Muscle of leg (tissue), 11 donors: ENCODE measurements around the gene DGKD. TPM values are rescaled to one million over a fixed set of nuclear protein-coding genes. Genes with fewer than 3 reads are reported as not detected.

Source experiments
- DNase-seq: peaks from one replicate; pipeline ENCODE4 v3.0.0; 2013
- H3K27ac ChIP-seq: one replicate; pipeline ENCODE4 v1.5.1; 2013; ENCODE audit warnings: mild to moderate bottlenecking, low read length, control low read depth
- H3K27me3 ChIP-seq: one replicate; pipeline ENCODE4 v1.6.1; 2013; ENCODE audit warnings: low read length; ENCODE audit not compliant: control insufficient read depth, insufficient read depth
- H3K36me3 ChIP-seq: one replicate; pipeline ENCODE4 v1.6.1; 2013; ENCODE audit warnings: low read length; ENCODE audit not compliant: control insufficient read depth, insufficient read depth
- H3K4me1 ChIP-seq: one replicate; pipeline ENCODE4 v1.6.1; 2013; ENCODE audit warnings: low read length; ENCODE audit not compliant: control insufficient read depth, insufficient read depth
- H3K4me3 ChIP-seq: one replicate; pipeline ENCODE4 v1.5.1; 2013; ENCODE audit warnings: low read length, control low read depth
- H3K9me3 ChIP-seq: replicated peaks from 2 replicates; pipeline ENCODE4 v1.6.1; 2013; ENCODE audit warnings: low read depth, low read length; ENCODE audit not compliant: control insufficient read depth
- WGBS: methylation state at CpG from one replicate; pipeline ENCODE4 v1.1.5; 2013; ENCODE audit warnings: missing lambda C conversion rate; ENCODE audit not compliant: insufficient coverage; 5-methylcytosine and 5-hydroxymethylcytosine counted together
- polyA plus RNA-seq, 8 donors: library from polyadenylated mRNA; unstranded; fragments of 120-200 nt; gene quantifications; one replicate each; pipeline versions ENCODE4 v1.2.1 to v1.2.3, GENCODE V29; 2013; ENCODE audit warnings: inconsistent platforms in 1 of 8, low replicate concordance in 1 of 8; ENCODE audit not compliant: insufficient read length in 8 of 8, insufficient read depth in 1 of 8
- total RNA-seq: library from RNA; stranded (reverse); fragments of 120-200 nt; gene quantifications from one replicate; pipeline ENCODE4 v1.2.4, GENCODE V29; 2013

Gene DGKD
- total and polyA plus RNA-seq, 9 donors = 14.7 to 30.3 (median 22.3) TPM

DNA sequence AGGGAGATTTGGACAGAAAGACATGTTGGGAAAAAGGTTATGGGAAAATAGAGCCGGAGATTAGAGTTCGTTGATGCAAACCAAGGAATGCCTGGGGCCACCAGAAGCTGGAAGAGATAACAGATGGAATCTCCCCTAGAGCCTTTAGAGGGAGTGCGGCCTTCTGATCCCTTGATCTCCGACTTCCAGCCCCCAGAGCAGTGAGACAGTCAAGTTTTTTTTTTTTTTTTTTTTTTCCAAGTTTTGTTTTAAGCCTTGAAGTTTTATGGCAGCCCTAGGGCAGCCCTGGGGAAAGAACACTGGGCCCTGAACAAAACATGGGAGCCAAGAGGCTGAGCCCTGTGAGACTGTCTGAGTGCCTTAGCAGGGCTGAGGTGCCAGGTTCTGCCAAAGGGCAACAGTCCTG, 6.5 kb downstream of the DGKD start:
- 31% methylated on average over 4 of the region's 4 CpGs for WGBS

DNA sequence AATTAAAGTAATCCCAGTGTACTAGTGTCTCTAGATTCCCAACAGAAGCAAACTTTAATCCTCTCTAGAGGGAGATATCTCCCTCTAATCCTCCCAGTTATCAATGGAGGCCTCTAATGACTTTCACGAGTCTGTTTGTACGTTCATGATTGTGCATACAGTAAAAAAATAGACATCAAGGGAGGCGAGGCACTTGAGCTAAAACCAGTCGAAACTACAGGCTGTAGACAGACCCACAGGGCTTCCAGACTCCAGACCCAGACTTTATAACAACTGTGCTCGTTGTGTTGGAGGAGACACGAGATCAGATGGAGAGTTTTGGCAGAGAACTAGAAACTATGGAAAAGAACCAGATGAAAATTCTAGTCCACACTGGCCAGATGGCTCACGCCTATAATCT, 7.0 kb downstream of the DGKD start:
- H3K9me3 ChIP-seq = peaks cover 3% of the 10 kb centered on the region
- WGBS = 42% methylated on average over 3 of the region's 7 CpGs
- DNase-seq = peak; percentile 67
- no peaks in the 10 kb centered on the region for H3K27me3 ChIP-seq
- peaks cover 7% of the 10 kb centered on the region for H3K4me1 ChIP-seq
- H3K36me3 ChIP-seq = peaks cover 6% of the 10 kb centered on the region
- no peak overlapping the region for H3K4me3 ChIP-seq
- H3K27ac ChIP-seq = no peak overlapping the region

More for the DNA sequence above, 6.5 kb downstream of the DGKD start:
- Histone ChIP-seq H3K36me3 (peaks cover 6% of the 10 kb centered on the region), H3K9me3 (peaks cover 3% of the 10 kb centered on the region), H3K4me1 (peaks cover 12% of the 10 kb centered on the region), H3K27me3 (no peaks in the 10 kb centered on the region), H3K27ac (no peak overlapping the region), H3K4me3 (no peak overlapping the region)
- DNase-seq = no peak

DNA sequence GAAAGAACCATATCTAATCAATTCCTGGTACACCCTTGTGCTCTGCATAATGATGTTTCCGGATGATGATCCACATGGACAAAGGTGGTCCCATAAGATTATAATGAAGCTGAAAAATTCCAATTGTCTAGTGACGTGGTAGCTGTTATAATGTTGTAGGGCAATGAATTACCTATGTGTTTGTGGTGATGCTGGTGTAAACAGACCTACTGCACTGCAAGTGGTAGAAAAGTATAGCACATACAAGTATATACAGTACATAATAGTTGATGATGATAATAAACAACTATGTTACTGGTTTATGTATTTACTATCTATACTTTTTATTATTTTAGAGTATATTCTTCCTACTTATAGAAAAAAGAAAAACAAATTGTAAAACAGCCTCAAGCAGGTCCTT, 8.4 kb downstream of the DGKD start:
- no peak for DNase-seq
- WGBS = no CpG with 5 or more reads among the region's 2 CpGs
- no peaks in the 10 kb centered on the region for H3K27me3 ChIP-seq
- H3K27ac ChIP-seq = no peak overlapping the region
- peaks cover 3% of the 10 kb centered on the region for H3K9me3 ChIP-seq
- no peak overlapping the region for H3K4me3 ChIP-seq
- peaks cover 4% of the 10 kb centered on the region for H3K36me3 ChIP-seq
- H3K4me1 ChIP-seq = peaks cover 5% of the 10 kb centered on the region

DNA sequence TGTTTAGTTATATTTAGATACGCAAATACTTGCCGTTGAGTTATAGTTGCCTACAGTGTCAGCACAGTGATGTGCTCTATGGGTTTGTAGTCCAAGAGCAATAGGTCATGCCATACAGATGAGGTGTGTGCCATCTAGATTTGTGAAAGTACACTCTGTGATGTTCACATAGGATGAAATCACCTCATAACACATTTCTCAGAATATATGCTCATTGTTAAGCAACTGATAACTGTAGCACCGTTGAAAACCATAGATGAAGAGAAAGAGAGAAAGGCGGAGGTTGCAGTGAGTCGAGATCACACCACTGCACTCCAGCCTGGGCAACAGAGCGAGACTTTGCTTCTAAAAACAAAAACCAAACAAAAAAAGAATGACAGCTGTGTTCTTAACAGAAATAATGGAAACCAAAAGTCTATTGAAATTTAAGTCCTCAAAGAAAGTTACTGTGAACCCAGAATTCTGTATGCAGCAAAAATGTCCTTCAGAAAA, 9.5 kb downstream of the DGKD start:
- Histone ChIP-seq H3K4me1 (peaks cover 5% of the 10 kb centered on the region), H3K36me3 (peaks cover 4% of the 10 kb centered on the region), H3K27me3 (no peaks in the 10 kb centered on the region), H3K9me3 (peaks cover 3% of the 10 kb centered on the region), H3K4me3 (no peak overlapping the region), H3K27ac (no peak overlapping the region)
- DNase-seq = no peak
- WGBS = no CpG with 5 or more reads among the region's 6 CpGs

DNA sequence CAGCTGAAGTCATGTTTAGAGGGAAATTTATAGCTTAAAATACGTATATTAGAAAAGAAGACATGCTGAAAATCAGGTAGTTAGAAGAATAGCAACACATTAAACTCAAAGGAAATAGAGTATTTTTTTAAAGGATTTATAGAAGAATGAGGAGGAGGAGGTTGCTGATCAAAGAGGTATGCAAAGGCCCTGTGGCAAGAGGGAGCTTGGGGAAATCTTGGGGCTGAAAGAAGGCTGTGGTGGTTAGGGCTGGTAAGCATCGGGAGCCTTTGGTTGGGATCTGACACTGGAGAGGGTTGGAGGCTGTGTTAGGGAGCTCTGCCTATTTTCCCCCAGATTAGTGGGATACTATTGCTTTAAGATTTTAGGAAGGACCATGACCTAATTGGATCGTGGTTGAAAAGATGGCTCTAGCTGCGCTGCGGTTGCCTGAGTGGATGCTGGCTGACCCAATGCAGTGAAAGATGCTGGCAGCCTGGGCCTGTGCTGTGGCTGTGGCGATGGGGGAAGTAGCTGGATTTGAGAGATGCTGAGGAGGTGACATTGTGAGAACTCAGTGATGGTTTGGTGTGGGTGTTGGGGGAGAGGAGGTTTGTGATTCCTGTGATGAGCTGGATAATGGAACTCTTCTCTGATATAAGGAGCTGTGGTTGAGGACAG, 11.7 kb downstream of the DGKD start:
- H3K27me3 ChIP-seq = no peaks in the 10 kb centered on the region
- DNase-seq = no peak
- peaks cover 4% of the 10 kb centered on the region for H3K36me3 ChIP-seq
- no peak overlapping the region for H3K27ac ChIP-seq
- peaks cover 3% of the 10 kb centered on the region for H3K9me3 ChIP-seq
- no peak overlapping the region for H3K4me3 ChIP-seq
- 78% methylated on average over 5 of the region's 6 CpGs for WGBS
- H3K4me1 ChIP-seq = peaks cover 4% of the 10 kb centered on the region

DNA sequence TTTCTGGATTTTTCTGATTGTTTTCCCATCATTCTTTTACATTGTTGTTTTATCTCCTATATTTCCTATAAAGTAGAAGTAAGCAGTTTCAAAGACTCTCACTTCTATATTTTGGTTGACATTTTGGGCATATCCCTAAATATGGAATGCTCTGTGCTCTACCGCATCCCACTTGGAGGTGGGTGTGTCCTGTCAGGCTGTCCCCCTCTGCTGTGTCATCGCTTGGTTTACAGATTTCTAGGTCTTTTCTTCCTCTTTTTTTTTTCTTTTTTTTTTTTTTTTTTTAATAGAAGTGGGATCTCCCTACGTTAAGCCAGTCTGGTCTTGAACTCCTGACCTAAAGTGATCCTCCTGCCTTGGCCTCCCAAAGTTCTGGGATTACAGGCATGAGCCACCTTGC, 13.3 kb downstream of the DGKD start:
- H3K36me3 ChIP-seq = peaks cover 4% of the 10 kb centered on the region
- peaks cover 3% of the 10 kb centered on the region for H3K9me3 ChIP-seq
- H3K27ac ChIP-seq = no peak overlapping the region
- no peak for DNase-seq
- no peak overlapping the region for H3K4me3 ChIP-seq
- H3K27me3 ChIP-seq = no peaks in the 10 kb centered on the region
- H3K4me1 ChIP-seq = peaks cover 4% of the 10 kb centered on the region
- no CpG with 5 or more reads among the region's 3 CpGs for WGBS

DNA sequence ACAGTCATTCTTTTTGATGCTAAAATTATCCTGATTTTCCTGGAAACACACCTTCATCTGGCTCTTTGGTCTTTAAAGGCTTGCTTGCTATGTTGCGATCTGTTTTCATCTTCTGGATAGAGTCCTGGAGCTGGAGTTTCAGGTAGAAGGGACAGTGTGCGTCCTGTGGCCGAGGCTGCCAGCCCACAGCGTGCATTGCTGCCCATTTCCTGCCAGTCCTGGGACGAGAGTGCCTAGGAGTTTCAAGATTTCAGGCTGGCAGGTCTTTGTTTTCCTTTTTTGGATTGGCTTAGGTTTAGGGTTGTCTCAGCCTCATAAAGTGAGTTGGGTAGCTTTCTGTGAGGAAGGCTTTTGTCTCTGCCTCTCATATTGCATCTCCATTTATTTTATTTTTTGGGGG, 14.5 kb downstream of the DGKD start:
- Histone ChIP-seq H3K9me3 (no peaks in the 10 kb centered on the region), H3K27ac (no peak overlapping the region), H3K27me3 (no peaks in the 10 kb centered on the region), H3K4me1 (peaks cover 7% of the 10 kb centered on the region), H3K4me3 (no peak overlapping the region), H3K36me3 (no peaks in the 10 kb centered on the region)
- DNase-seq = no peak
- 75% methylated on average over 4 of the region's 5 CpGs for WGBS

DNA sequence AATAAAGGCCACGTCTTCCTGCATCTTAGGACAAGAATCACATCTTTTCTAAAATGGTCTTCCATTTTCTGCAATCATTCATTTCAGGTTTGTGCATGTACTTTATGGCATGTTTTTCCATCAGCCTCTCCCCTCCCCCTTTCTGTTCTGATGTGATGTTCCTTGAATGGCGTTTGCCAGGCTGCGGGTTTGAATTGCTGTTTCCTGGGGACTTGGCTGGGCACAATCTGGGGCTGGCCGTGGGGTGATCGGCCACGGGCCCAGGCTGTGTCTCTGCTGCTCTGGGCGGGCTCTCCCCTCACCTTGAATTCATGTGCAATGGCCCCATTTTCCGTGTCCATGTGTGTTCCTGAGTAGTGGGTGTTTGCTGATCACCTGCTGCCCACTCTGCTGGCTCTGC, 15.2 kb downstream of the DGKD start:
- Histone ChIP-seq H3K4me3 (no peak overlapping the region), H3K9me3 (no peaks in the 10 kb centered on the region), H3K4me1 (peaks cover 7% of the 10 kb centered on the region), H3K27me3 (no peaks in the 10 kb centered on the region), H3K27ac (no peak overlapping the region), H3K36me3 (no peaks in the 10 kb centered on the region)
- 88% methylated on average over 4 of the region's 8 CpGs for WGBS
- no peak for DNase-seq

DNA sequence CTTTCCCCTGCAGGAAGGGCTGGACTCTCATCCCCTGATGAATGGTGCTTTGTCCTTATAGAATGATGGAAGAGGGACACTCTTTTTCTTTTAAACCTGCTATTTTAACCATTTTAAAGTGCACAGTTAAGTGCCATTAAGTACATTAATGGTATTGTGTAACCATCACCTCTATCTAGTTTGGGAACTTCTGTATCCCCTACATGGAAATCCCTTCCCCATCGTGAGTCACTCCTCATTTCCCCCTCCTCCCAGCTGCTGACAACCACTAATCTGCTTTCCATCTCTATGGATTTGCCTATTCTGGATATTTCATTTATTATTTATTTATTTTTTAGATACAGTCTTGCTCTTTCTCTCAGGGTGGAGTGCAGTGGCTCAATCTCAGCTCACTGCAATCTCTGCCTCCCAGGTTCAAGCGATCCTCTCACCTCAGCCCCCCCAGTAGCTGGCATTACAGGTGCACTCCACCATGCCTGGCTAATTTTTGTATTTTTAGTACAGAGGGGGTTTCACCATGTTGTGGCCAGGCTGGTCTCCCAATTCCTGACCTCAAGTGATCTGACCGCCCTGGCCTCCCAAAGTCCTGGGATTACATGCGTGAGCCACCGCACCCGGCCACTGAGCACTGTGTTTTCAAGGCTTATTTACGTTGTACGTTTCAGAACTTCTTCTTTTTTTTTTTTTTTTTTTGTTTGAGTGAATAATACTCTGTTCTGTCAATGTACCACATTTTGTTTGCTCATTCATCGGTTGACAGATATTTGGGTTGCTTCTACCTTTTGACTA, 15.8 kb downstream of the DGKD start:
- DNase-seq = no peak

DNA sequence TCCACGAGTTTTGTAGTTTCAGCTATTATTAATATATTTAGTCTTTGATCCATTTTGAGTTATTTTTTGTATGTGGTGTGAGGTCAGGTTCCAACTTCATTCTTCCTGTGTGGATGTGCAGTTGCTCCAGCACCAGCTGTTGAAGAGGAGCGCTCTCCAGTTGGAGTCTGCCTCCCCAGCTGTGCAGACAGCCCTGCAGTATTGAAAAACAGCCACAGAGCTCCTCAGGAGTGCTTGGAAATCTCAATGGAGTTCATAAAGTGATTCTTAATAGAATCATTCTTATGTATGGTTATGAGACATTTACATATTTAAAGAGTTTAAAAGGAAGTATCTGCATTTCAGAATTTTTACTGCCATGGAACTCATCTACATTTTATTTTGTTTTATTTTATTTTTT, 17.3 kb downstream of the DGKD start:
- DNase-seq = peak; percentile 85
- Histone ChIP-seq H3K4me3 (no peak overlapping the region), H3K4me1 (peaks cover 7% of the 10 kb centered on the region), H3K9me3 (no peaks in the 10 kb centered on the region), H3K36me3 (no peaks in the 10 kb centered on the region), H3K27ac (no peak overlapping the region), H3K27me3 (no peaks in the 10 kb centered on the region)
- WGBS = no CpG with 5 or more reads among the region's 2 CpGs

More for the DNA sequence above, 15.8 kb downstream of the DGKD start:
- Histone ChIP-seq H3K36me3 (no peaks in the 10 kb centered on the region), H3K27me3 (no peaks in the 10 kb centered on the region), H3K27ac (no peak overlapping the region), H3K4me3 (no peak overlapping the region), H3K9me3 (no peaks in the 10 kb centered on the region), H3K4me1 (peaks cover 7% of the 10 kb centered on the region)
- WGBS = 70% methylated on average over 2 of the region's 9 CpGs
